SK-N-SH (cell line): Measurements from ENCODE around the gene MYO19.

ENCODE experiments used
- CTCF ChIP-seq: fragments of 200-600 bp; sonication (generic); IDR thresholded peaks from 2 replicates; pipeline ENCODE4 v1.6.1; 2017; ENCODE audit warnings: antibody characterized with exemption, mild to moderate bottlenecking, moderate library complexity
- EP300 ChIP-seq, 2 experiments: IDR thresholded peaks; 2 replicates each; pipeline versions ENCODE4 v1.4.0 to v1.6.1; 2012; ENCODE audit warnings: borderline replicate concordance in 1 of 2, low read depth in 1 of 2, low read length in 1 of 2
- MXI1 ChIP-seq: IDR thresholded peaks from 2 replicates; pipeline ENCODE4 v1.6.1; 2012; ENCODE audit warnings: mild to moderate bottlenecking, low read depth, low read length, improper control_type of control experiment
- NFIC ChIP-seq: IDR thresholded peaks from 2 replicates; pipeline ENCODE4 v1.4.0; 2012; ENCODE audit warnings: borderline replicate concordance
- NRF1 ChIP-seq: IDR thresholded peaks from 2 replicates; pipeline ENCODE4 v1.6.1; 2012; ENCODE audit warnings: low read depth, mild to moderate bottlenecking, low read length
- SIN3A ChIP-seq: IDR thresholded peaks from 2 replicates; pipeline ENCODE4 v1.6.1; 2012; ENCODE audit warnings: low read depth, mild to moderate bottlenecking, low read length, moderate library complexity, borderline replicate concordance
- YY1 ChIP-seq: IDR thresholded peaks from 2 replicates; pipeline ENCODE4 v1.4.0; 2012; ENCODE audit warnings: low read depth, mild to moderate bottlenecking

- TF ChIP-seq NFIC: no peak
- TF ChIP-seq CTCF: no peak
- TF ChIP-seq EP300 (IDR thresholded peaks at IDR 0.05; ENCODE audit: borderline replicate concordance in 1 of 2, low read depth in 1 of 2, low read length in 1 of 2): no peak
- TF ChIP-seq MXI1: no peak
- TF ChIP-seq YY1: no peak
- no peak for TF ChIP-seq SIN3A
- no peak for TF ChIP-seq NRF1
Observed at GRCh38 chr17:36501963-36502362, 32.7 kb downstream of the MYO19 start.
